GM23338 (cell line): ENCODE results near the gene CNPPD1. TPM values are rescaled to one million over a fixed set of nuclear protein-coding genes. Genes with fewer than 3 reads are reported as not detected.

ENCODE experiments used
- ATAC-seq: fragments of 200-7000 bp; cut with Tn5 transposase; 3 replicates; pipeline ENCODE4 v1.9.1; 2020
- DNase-seq: peaks from one replicate; pipeline ENCODE4 v3.0.0-alpha.2; 2015; ENCODE audit warnings: low spot score
- H2AFZ ChIP-seq: fragments of 200-600 bp; sonication (generic); 2 replicates; pipeline ENCODE4 v1.8.0; 2016; ENCODE audit warnings: antibody characterized with exemption, mild to moderate bottlenecking, moderate library complexity
- H3F3A ChIP-seq: fragments of 200-600 bp; sonication (generic); replicated peaks from 2 replicates; pipeline ENCODE4 v1.8.0; 2017; ENCODE audit warnings: antibody characterized with exemption, mixed run types, low read depth
- H3K27ac ChIP-seq: fragments of 200-600 bp; sonication (generic); 2 replicates; pipeline ENCODE4 v1.6.1; 2016; ENCODE audit warnings: low read depth
- H3K27me3 ChIP-seq: fragments of 200-600 bp; sonication (generic); 2 replicates; pipeline ENCODE4 v1.8.0; 2016; ENCODE audit warnings: mild to moderate bottlenecking, mixed run types, moderate library complexity; ENCODE audit not compliant: insufficient read depth
- H3K36me3 ChIP-seq: fragments of 200-600 bp; sonication (generic); 2 replicates; pipeline ENCODE4 v1.8.0; 2016; ENCODE audit warnings: mild to moderate bottlenecking; ENCODE audit not compliant: insufficient read depth
- H3K4me1 ChIP-seq: fragments of 200-600 bp; sonication (generic); 2 replicates; pipeline ENCODE4 v1.8.0; 2016; ENCODE audit warnings: mild to moderate bottlenecking, moderate library complexity; ENCODE audit not compliant: insufficient read depth
- H3K4me2 ChIP-seq: fragments of 200-600 bp; sonication (generic); 2 replicates; pipeline ENCODE4 v1.7.1; 2017; ENCODE audit warnings: mixed run types
- H3K4me3 ChIP-seq: fragments of 200-600 bp; sonication (generic); 2 replicates; pipeline ENCODE4 v1.6.1; 2016; ENCODE audit warnings: mixed run types
- H3K79me2 ChIP-seq: fragments of 200-600 bp; sonication (generic); replicated peaks from 2 replicates; pipeline ENCODE4 v1.8.0; 2017; ENCODE audit warnings: mild to moderate bottlenecking; ENCODE audit not compliant: insufficient read depth
- H3K9me2 ChIP-seq: fragments of 200-600 bp; sonication (generic); 2 replicates; pipeline ENCODE4 v1.8.0; 2017; ENCODE audit not compliant: insufficient read depth
- H4K20me1 ChIP-seq: fragments of 200-600 bp; sonication (generic); replicated peaks from 2 replicates; pipeline ENCODE4 v1.8.0; 2017; ENCODE audit warnings: mild to moderate bottlenecking; ENCODE audit not compliant: insufficient read depth
- H3K27ac Mint-ChIP-seq: 2 replicates; pipeline ENCODE4 v1.8.0; 2020; ENCODE audit warnings: inconsistent platforms, mild to moderate bottlenecking, moderate library complexity, mixed read lengths
- H3K27me3 Mint-ChIP-seq: 3 replicates; pipeline ENCODE4 v1.8.0; 2022; ENCODE audit warnings: low read depth, mild to moderate bottlenecking, moderate library complexity, mixed read lengths, inconsistent platforms; ENCODE audit not compliant: insufficient read depth, poor library complexity
- H3K36me3 Mint-ChIP-seq: 3 replicates; pipeline ENCODE4 v1.8.0; 2021; ENCODE audit warnings: low read depth, mild to moderate bottlenecking, inconsistent platforms, moderate library complexity, mixed read lengths
- H3K4me1 Mint-ChIP-seq: 3 replicates; pipeline ENCODE4 v1.8.0; 2020; ENCODE audit warnings: mild to moderate bottlenecking, inconsistent platforms, mixed read lengths
- H3K4me3 Mint-ChIP-seq: 3 replicates; pipeline ENCODE4 v1.8.0; 2021; ENCODE audit warnings: moderate library complexity, mild to moderate bottlenecking, inconsistent platforms, mixed read lengths
- H3K9me3 Mint-ChIP-seq: 3 replicates; pipeline ENCODE4 v1.8.0; 2020; ENCODE audit warnings: moderate library complexity, mild to moderate bottlenecking, inconsistent platforms, mixed read lengths
- ETS1 ChIP-seq: IDR thresholded peaks from 2 replicates; pipeline ENCODE4 v1.6.1; 2016; ENCODE audit warnings: antibody characterized with exemption
- EZH2 ChIP-seq: fragments of 200-600 bp; sonication (generic); IDR thresholded peaks from one replicate; pipeline ENCODE4 v1.8.0; 2017; ENCODE audit warnings: antibody characterized with exemption, mild to moderate bottlenecking, low read depth; ENCODE audit not compliant: unreplicated experiment
- EZH2phosphoT487 ChIP-seq: fragments of 200-600 bp; sonication (generic); IDR thresholded peaks from one replicate; pipeline ENCODE4 v1.8.1; 2018; ENCODE audit warnings: antibody characterized with exemption; ENCODE audit not compliant: unreplicated experiment
- JUNB ChIP-seq: IDR thresholded peaks from one replicate; pipeline ENCODE4 v1.6.1; 2016; ENCODE audit warnings: antibody characterized with exemption; ENCODE audit not compliant: unreplicated experiment
- NANOG ChIP-seq: IDR thresholded peaks from 2 replicates; pipeline ENCODE4 v1.6.1; 2016; ENCODE audit warnings: antibody characterized with exemption, borderline replicate concordance
- POLR2AphosphoS5 ChIP-seq: IDR thresholded peaks from 2 replicates; pipeline ENCODE4 v1.6.1; 2016; ENCODE audit warnings: antibody characterized with exemption, low read depth
- REST ChIP-seq: IDR thresholded peaks from one replicate; pipeline ENCODE4 v1.6.1; 2018; ENCODE audit warnings: antibody characterized with exemption; ENCODE audit not compliant: unreplicated experiment
- ZNF331 ChIP-seq: fragments of 250-450 bp; sonication (Bioruptor Pico); IDR thresholded peaks from 2 replicates; pipeline ENCODE4 v1.5.0; 2020; ENCODE audit warnings: low read depth, mild to moderate bottlenecking, moderate library complexity
- ZNF462 ChIP-seq: fragments of 250-450 bp; sonication (Bioruptor Pico); IDR thresholded peaks from 2 replicates; pipeline ENCODE4 v1.5.0; 2020; ENCODE audit warnings: mild to moderate bottlenecking, moderate library complexity
- polyA plus RNA-seq: library from polyadenylated mRNA; unstranded; fragments of >200 nt; fragmentation: Nextera tagmentation; extraction: Ambion mirVana; gene quantifications from 2 replicates; pipeline ENCODE4 v1.2.1, GENCODE V29; 2016
- total RNA-seq: library from RNA; depleted of rRNA; stranded (reverse); fragments of >200 nt; shearing (Covaris generic); gene quantifications from 2 replicates; pipeline ENCODE4 v1.2.3, GENCODE V29; 2014
- TF ChIP-seq, protein P1 (sequence below), 2 experiments: fragments of 200-600 bp in 1 of 2; sonication (generic) in 1 of 2; conservative IDR thresholded peaks; 2 replicates each; pipeline versions ENCODE4 v1.5.1 to v1.6.1; 2016 to 2017; ENCODE audit warnings: antibody characterized with exemption in 2 of 2, low read depth in 2 of 2, mild to moderate bottlenecking in 2 of 2, moderate library complexity in 1 of 2

Gene CNPPD1
- total and polyA plus RNA-seq, 2 experiments from 2014 or later, result 18.0 to 18.2 TPM

DNA sequence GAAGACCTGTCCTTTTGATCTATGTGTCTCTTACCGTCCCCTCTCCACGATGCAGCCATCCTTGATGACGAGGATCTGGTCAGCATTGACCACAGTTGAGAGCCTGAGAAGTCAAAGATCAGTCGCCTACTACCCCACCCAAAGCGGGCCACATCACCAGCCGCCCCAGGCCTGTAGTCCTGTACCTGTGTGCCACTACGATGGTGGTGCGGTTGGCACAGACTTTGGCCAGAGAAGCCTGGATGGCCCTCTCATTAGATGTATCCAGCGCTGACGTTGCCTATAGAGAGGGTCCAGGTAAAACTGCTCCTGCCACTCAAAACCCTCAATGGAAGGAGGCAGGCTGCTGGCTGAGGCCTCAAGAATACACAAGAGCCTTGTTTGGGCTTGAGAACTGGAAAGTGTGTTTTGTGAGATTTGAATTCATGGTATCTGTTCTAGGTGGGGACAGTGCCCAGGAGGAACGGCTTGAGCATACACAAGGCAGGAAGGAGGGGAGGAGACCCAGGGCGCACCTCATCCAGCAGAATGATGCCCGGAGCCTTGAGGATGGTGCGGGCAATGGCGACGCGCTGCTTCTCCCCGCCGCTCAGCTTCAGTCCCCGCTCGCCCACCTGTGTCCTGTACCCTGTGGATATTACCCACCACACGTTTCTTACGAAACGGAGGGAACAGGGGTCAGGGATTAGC, 33.6 kb upstream of the CNPPD1 start:
- H3K27me3 ChIP-seq, result no peaks in the 10 kb centered on the region
- no peak overlapping the region for H3K27ac ChIP-seq
- H3K9me2 ChIP-seq, result no peaks in the 10 kb centered on the region
- H3K36me3 ChIP-seq, result no peaks in the 10 kb centered on the region; the same call in 1 of the 2 replicates
- no peak overlapping the region for H2AFZ ChIP-seq
- H3K4me3 ChIP-seq, result no peak overlapping the region
- H3K4me2 ChIP-seq, result no peak overlapping the region
- H3K79me2 ChIP-seq, result no peaks in the 10 kb centered on the region
- Mint-ChIP-seq H3K27me3 (peaks cover 11% of the 10 kb centered on the region), H3K27ac (no peak overlapping the region), H3K9me3 (no peaks in the 10 kb centered on the region), H3K4me3 (no peak overlapping the region; the same call in 2 of the 3 replicates), H3K36me3 (peaks cover 57% of the 10 kb centered on the region), H3K4me1 (peaks cover 13% of the 10 kb centered on the region; the same call in 2 of the 3 replicates)
- ATAC-seq, result no peak
- H3K4me1 ChIP-seq, result peaks cover 15% of the 10 kb centered on the region
- peaks cover 15% of the 10 kb centered on the region; the same call in 1 of the 2 replicates for H3F3A ChIP-seq
- TF ChIP-seq ETS1 (no peak), ZNF331 (no peak), NANOG (no peak), EZH2 (no peak), POLR2AphosphoS5 (no peak), JUNB (no peak), REST (no peak), EZH2phosphoT487 (no peak), ZNF462 (CRISPR knock-in tag) (no peak)
- TF ChIP-seq, protein P1, sequence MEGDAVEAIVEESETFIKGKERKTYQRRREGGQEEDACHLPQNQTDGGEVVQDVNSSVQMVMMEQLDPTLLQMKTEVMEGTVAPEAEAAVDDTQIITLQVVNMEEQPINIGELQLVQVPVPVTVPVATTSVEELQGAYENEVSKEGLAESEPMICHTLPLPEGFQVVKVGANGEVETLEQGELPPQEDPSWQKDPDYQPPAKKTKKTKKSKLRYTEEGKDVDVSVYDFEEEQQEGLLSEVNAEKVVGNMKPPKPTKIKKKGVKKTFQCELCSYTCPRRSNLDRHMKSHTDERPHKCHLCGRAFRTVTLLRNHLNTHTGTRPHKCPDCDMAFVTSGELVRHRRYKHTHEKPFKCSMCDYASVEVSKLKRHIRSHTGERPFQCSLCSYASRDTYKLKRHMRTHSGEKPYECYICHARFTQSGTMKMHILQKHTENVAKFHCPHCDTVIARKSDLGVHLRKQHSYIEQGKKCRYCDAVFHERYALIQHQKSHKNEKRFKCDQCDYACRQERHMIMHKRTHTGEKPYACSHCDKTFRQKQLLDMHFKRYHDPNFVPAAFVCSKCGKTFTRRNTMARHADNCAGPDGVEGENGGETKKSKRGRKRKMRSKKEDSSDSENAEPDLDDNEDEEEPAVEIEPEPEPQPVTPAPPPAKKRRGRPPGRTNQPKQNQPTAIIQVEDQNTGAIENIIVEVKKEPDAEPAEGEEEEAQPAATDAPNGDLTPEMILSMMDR (conservative IDR thresholded peaks at IDR 0.05; ENCODE audit: low read depth in 2 of 2), result no peak
- DNase-seq, result no peak
- H4K20me1 ChIP-seq, result no peaks in the 10 kb centered on the region; the same call in 1 of the 2 replicates
